LoVo (cell line): Measurements from ENCODE around the gene STAT5A.
"Not testable (repeated sequence)": the region's sequence is repeated elsewhere in the genome, so short reads cannot be mapped to it uniquely, and the experiment has no call there.

Source experiments
- DNase-seq: peaks from one replicate; pipeline ENCODE4 v3.0.0-alpha.2; 2016; ENCODE audit warnings: low spot score

STAT5A gene

GRCh38 chr17:42285346-42286050, 2.8 kb upstream of the STAT5A start:
- DNase-seq = no peak

DNA sequence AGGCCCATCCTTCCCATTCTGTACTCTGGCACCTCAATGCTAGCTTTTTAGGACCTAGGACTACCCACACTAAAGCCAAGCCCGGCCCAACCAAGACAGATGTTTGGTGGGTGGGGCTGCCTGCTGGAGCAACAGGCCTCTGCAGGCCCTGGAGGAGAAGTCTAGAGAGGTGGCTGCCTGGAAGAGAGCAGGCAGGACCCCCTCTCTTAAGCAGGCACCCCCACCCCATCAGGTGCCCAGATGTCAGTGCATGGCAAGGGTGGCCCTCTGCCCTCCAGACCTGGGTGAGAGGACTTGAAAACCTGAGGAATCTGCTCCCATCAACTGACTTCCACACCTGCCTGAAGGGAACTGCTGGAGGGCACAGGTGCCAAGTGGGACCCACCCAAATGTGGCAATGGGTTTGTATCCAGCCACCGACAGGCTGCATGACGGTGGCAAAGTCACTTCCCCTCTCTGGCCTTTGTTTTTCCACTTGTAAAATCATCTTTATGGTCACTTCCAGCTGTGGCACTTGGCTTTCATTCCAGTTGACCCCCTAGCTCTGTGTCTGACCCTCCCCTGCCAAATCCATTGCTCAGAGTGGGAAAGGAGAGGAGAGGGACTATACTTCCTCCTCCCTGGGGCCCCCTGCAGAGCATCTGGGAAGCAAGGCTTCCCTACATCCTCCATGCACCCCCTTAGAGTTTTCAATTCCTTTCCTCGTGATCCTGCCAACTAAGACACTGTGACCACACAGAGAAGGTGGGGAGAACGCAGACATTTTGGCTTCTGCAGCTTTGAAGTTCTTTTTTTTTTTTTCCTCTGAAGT, 1.7 kb upstream of the STAT5A start:
- DNase-seq = no peak

- DNase-seq = no peak
These were observed 857 bp upstream of the STAT5A start for GRCh38 chr17:42287305-42287976.

DNA sequence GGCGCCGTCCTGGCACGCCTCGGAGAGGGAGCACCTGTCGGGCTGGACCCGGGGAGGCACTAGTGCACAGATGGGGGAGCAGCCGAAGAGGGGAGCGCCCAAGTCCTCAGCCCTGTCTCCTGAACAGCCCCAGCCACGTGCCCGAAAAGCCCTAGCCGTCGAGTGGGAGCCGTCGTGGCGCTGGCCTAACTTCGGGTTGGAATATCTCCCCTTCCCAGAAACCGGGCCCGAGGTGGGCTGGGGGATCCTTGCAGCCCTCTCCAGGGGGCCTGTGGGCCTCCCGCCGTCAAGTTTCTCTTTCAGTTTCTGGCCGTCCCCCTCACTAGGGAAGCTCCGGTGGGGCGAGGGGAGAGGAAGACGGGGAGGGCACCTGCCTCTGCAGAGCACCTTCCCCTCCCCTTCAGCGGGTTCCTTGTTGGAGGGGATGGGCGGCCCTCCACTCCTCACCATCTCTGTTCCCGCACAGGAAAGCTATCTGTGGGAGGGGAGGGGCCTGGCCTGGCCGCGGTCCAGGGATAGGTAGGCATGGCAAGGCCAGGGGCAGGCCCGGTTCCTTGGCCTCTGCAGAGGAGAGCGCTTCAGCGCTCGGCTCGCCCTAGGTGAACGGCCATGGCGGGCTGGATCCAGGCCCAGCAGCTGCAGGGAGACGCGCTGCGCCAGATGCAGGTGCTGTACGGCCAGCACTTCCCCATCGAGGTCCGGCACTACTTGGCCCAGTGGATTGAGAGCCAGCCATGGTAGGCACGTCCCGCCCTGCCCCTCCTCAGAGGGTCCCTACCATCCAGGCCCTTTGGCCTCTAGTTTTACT, 709 bp downstream of the STAT5A start:
- no peak for DNase-seq

- no peak for DNase-seq
These were observed 1.4 kb downstream of the STAT5A start for GRCh38 chr17:42289611-42290181.

GRCh38 chr17:42290577-42290976, 2.3 kb downstream of the STAT5A start:
- no peak for DNase-seq

DNA sequence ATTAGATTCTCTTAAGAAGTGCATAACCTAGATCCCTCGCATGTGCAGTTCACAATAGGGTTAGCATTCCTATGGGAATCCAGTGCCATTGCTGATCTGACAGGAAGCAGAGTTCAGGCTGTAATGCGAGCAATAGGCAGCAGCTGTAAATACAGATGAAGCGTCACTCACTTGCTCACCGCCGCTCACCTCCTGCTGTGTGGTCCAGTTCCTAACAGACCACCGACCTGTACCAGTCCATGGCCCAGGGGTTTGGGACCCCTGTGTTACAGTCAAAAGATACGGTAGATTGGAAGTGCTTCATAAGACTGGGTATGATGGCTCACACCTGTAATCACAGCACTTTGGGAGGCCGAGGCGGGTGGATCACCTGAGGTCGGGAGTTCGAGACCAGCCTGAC, 2.8 kb downstream of the STAT5A start:
- DNase-seq = no peak

DNA sequence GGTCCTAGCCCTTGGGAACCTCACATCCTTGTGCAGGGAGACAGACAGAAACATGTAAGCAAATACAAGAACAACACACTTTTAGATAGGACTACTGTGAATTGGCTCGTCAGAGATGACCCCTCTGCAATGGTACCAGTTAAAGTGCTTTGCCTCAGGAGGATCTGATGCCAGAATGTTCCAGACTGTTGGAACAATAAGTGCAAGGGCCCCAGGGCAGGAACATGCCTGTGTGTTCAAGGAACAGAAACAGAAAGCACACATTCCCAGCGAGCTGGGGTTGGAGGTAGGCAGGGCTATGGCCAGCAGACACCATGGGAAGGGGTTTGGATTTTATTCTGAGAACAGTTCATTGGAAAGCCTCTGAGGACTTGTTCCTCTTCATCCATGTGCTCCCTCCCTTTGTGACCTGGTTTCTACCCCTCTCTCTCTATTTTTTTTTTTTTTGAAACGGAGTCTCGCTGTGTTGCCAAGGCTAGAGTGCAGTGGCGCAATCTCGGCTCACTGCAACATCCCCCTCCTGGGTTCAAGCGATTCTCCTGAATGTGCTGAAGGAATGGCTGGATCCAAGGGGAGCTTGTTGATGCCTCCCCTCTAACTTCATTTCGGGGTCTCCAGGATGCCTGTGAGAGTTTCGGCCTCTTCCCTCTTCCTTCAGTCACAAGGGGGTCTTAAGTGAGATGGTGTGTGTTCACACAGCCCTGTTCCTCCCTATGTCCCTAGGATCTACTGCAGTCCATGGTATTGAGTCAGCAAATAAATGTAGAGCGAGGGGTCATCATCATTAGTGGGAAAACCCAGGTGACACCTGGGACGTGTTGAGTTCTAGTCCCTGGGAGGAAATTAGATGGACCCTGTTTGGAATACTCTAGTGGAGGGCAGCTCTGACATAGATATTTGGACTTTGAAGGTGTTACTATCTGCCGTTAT, 6.4 kb downstream of the STAT5A start:
- no peak for DNase-seq

- DNase-seq = no peak
These were observed 7.7 kb downstream of the STAT5A start for GRCh38 chr17:42296012-42296411.

- not testable (repeated sequence) for DNase-seq
These were observed 9.5 kb downstream of the STAT5A start for GRCh38 chr17:42297775-42298174.

- not testable (repeated sequence) for DNase-seq
These were observed 11.1 kb downstream of the STAT5A start for GRCh38 chr17:42299361-42299760.

DNA sequence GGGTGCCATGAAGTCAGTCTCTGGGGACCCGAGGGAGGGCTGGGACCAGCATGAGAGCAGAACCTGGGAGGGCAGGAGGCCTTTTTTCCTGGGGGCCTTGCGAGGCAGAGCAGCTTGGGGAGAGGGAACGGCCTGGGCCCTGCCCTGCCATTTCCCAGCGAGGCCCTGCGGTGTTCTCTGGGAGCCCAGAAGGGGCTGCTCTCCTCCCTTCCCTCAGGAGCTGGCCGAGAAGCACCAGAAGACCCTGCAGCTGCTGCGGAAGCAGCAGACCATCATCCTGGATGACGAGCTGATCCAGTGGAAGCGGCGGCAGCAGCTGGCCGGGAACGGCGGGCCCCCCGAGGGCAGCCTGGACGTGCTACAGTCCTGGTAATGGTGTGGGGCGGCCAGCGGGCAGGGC, 11.6 kb downstream of the STAT5A start:
- not testable (repeated sequence) for DNase-seq

- no peak for DNase-seq
These were observed 12.7 kb downstream of the STAT5A start for GRCh38 chr17:42301022-42301421.

GRCh38 chr17:42303694-42304093, 15.4 kb downstream of the STAT5A start:
- DNase-seq = no peak

DNA sequence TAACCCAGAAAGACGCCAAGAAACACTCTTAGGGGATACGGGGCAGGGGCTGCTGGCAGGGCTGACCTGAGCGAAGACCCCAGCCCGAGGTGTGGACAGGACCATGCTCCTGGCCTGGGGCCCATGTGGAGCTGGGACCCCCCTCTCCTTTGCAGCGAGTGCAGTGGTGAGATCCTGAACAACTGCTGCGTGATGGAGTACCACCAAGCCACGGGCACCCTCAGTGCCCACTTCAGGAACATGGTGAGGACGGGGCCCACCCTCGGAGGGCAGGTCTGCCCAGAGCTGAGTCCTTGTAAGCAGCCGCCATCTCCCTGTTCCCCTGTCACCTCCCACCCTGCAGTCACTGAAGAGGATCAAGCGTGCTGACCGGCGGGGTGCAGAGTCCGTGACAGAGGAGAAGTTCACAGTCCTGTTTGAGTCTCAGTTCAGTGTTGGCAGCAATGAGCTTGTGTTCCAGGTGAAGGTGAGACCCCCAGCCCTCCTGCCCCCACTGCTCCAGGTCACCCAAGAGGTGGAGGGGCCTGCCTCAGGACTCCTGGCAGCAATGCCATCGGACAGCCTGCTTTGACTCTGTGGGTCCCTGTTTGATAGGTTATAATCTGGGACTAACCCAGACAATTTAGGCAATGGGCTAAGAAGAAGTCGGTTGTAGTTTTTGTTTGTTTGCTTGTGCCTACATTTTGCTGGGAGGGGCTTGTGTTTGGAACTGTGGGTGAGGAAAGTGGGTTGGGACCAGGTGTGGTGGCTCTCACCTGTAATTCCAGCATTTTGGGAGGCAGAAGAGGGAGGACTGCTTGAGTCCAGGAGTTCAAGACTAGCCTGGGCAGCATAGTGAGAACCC, 16.1 kb downstream of the STAT5A start:
- DNase-seq = no peak

DNA sequence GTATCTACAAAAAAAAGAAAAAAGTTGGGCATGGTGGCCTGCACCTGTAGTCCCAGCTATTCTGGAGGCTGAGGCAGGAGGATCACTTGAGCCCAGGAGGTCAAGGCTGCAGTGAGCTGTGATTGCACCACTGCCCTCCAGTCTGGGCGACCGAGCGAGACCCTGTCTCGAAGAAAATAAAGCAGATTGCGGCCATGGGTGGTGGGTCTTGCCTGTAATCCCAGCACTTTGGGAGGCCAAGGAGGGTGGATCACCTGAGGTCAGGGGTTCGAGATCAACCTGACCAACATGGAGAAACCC, 16.7 kb downstream of the STAT5A start:
- DNase-seq = not testable (repeated sequence)

DNA sequence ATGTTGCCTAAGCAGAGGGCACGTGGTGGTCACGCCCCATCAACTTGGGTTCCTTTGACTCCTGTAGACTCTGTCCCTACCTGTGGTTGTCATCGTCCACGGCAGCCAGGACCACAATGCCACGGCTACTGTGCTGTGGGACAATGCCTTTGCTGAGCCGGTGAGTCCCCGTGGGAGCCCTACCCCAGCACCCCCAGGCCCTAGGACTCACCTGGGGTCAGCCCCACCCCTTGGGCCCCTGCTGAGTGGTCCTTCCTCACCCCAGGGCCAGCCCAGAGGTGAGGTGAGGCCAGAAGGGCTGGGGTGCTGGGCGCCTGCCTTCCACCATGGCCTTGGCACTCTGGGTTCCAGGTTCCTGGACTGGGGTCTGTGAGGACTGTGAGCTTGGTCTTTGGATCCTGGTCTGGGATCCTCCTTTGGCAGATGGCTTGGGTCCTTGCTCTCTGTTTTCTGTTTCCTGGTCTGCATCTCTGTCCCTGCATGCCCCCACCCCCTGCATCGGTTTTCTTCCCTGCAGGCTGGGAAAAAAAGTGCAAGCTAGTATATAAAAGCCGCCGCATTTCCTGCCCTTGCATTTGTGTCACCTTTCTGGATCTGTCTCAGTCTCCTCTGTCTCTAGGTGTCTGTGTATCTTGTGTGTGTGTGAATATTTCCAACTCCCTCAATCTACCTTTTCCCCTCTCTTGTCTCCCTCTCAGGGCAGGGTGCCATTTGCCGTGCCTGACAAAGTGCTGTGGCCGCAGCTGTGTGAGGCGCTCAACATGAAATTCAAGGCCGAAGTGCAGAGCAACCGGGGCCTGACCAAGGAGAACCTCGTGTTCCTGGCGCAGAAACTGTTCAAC, 17.5 kb downstream of the STAT5A start:
- no peak for DNase-seq

GRCh38 chr17:42306385-42306667, 18.0 kb downstream of the STAT5A start:
- no peak for DNase-seq

DNA sequence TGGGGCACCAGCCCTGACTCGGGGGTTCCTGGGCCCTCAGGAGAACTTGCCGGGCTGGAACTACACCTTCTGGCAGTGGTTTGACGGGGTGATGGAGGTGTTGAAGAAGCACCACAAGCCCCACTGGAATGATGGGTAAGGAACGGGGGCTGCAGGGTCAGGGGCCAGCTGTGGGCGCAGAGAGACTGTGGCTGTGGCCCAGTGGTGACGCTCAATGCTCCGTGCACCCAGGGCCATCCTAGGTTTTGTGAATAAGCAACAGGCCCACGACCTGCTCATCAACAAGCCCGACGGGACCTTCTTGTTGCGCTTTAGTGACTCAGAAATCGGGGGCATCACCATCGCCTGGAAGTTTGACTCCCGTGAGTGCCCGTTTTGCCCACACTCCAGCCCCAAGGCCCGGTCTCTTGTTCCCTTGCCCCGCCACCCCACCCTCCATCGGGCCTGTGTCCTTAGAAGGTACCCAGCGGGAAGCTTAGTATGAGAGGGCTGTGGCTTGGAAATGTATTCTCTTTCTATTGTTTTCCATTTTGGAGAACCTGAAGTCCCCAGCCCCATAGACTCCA, 19.1 kb downstream of the STAT5A start:
- DNase-seq = no peak
